SH-SY5Y (cell line): Measurements from ENCODE around the gene TNS1.

Experiments used
- GATA2 ChIP-seq: IDR thresholded peaks from 2 replicates; pipeline ENCODE4 v1.6.1; 2011; ENCODE audit warnings: mild to moderate bottlenecking, low read depth, low read length
- GATA3 ChIP-seq: IDR thresholded peaks from 2 replicates; pipeline ENCODE4 v1.6.1; 2011; ENCODE audit warnings: low read depth, mild to moderate bottlenecking, low read length, moderate library complexity

GRCh38 chr2:217948897-217949296, 53.9 kb downstream of the TNS1 start:
- TF ChIP-seq GATA3 = no peak
- no peak for TF ChIP-seq GATA2
